Measurements from ENCODE around the gene ACMSD. TPM values are rescaled to one million over a fixed set of nuclear protein-coding genes. Genes with fewer than 3 reads are reported as not detected.

Gene ACMSD
- total and polyA plus RNA-seq, 10 of the 15 experiments (the other 5 are each of a cell fraction or from before 2014, with no cell fraction given) = 0.08 TPM; not detected in 9

DNA sequence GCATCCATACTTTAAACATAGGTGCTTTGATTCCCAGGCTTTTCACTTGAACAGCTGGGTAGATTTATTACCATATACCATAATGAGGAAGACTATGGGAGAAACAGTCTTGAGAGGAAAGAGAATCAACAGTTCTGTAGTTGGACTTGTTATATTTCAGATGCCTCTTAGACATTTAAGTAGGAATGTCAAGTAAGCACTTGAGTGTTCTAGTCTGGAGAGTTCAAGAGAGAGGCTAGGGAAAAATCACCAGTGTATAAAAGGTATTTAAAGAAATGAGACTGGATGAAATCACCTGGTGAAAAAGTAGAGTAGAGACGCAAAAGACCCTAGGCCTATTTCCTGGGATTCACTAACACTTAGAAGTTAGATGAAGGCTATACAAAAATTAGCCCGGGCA, 66.8 kb downstream of the ACMSD start:
- Histone ChIP-seq H3K4me2 (ENCODE audit: control insufficient read depth, insufficient read depth) (no peak overlapping the region), H3K9ac (ENCODE audit: control insufficient read depth, insufficient read depth, low read length) (no peak overlapping the region), H4K20me1 (ENCODE audit: control insufficient read depth, insufficient read depth) (no peaks in the 10 kb centered on the region), H3K4me1 (ENCODE audit: control insufficient read depth, insufficient read depth, low read length) (no peaks in the 10 kb centered on the region), H3K27ac (ENCODE audit: control insufficient read depth, insufficient read depth) (no peak overlapping the region), H3K4me3 (no peak overlapping the region), H3K79me2 (ENCODE audit: control insufficient read depth, insufficient read depth, low read length) (no peaks in the 10 kb centered on the region), H3K27me3 (replicated peaks in 1 of 2; ENCODE audit: control insufficient read depth in 2 of 2, insufficient read depth in 2 of 2, low read length in 1 of 2) (no peaks in the 10 kb centered on the region), H3K36me3 (ENCODE audit: control insufficient read depth in 2 of 2, insufficient read depth in 2 of 2, low read length in 1 of 2) (no peaks in the 10 kb centered on the region), H3K9me3 (replicated peaks; ENCODE audit: control insufficient read depth, insufficient read depth, low read length) (no peaks in the 10 kb centered on the region; the same call in 1 of the 3 replicates), H2AFZ (ENCODE audit: control insufficient read depth, low read depth, low read length) (no peak overlapping the region)
- SMC1A ChIA-PET (ENCODE audit: uncharacterized antibody, unreplicated experiment) = no interaction called here
- CTCF ChIA-PET = interaction anchor here (1.0 kb wide), 1 partner anchor 11 kb away, joined by 3 read pairs; no protein-coding TSS in a partner anchor
- RAD21 ChIA-PET (ENCODE audit: unreplicated experiment) = no interaction called here
- WGBS (ENCODE audit: insufficient coverage, insufficient replicate concordance, low lambda C conversion rate, missing lambda C conversion rate) = 86% methylated on average over 2 of the region's 2 CpGs
- FAIRE-seq (no peak), ATAC-seq (no peak), DNase-seq (ENCODE audit: low read depth, low spot score) (no peak)
- in situ Hi-C loops (cut with MboI) (no loop called here), intact Hi-C loops (cut with micrococcal nuclease; ENCODE audit: unreplicated experiment) (no loop called here)
- POLR2A ChIA-PET = no interaction called here
- no TSS peak for BruUV-seq (replicated peaks)
- no peak for TF ChIP-seq POLR2A (IDR thresholded peaks at IDR 0.05; ENCODE audit: low read depth, low read length)
- TF ChIP-seq BHLHE40 (IDR thresholded peaks at IDR 0.05; ENCODE audit: borderline replicate concordance in 1 of 2, low read depth in 2 of 2, low read length in 1 of 2) = no peak
- no peak for TF ChIP-seq NBN (IDR thresholded peaks at IDR 0.05)
- no peak for TF ChIP-seq ESRRA (IDR thresholded peaks at IDR 0.05; ENCODE audit: low read length)
- TF ChIP-seq, protein P1, sequence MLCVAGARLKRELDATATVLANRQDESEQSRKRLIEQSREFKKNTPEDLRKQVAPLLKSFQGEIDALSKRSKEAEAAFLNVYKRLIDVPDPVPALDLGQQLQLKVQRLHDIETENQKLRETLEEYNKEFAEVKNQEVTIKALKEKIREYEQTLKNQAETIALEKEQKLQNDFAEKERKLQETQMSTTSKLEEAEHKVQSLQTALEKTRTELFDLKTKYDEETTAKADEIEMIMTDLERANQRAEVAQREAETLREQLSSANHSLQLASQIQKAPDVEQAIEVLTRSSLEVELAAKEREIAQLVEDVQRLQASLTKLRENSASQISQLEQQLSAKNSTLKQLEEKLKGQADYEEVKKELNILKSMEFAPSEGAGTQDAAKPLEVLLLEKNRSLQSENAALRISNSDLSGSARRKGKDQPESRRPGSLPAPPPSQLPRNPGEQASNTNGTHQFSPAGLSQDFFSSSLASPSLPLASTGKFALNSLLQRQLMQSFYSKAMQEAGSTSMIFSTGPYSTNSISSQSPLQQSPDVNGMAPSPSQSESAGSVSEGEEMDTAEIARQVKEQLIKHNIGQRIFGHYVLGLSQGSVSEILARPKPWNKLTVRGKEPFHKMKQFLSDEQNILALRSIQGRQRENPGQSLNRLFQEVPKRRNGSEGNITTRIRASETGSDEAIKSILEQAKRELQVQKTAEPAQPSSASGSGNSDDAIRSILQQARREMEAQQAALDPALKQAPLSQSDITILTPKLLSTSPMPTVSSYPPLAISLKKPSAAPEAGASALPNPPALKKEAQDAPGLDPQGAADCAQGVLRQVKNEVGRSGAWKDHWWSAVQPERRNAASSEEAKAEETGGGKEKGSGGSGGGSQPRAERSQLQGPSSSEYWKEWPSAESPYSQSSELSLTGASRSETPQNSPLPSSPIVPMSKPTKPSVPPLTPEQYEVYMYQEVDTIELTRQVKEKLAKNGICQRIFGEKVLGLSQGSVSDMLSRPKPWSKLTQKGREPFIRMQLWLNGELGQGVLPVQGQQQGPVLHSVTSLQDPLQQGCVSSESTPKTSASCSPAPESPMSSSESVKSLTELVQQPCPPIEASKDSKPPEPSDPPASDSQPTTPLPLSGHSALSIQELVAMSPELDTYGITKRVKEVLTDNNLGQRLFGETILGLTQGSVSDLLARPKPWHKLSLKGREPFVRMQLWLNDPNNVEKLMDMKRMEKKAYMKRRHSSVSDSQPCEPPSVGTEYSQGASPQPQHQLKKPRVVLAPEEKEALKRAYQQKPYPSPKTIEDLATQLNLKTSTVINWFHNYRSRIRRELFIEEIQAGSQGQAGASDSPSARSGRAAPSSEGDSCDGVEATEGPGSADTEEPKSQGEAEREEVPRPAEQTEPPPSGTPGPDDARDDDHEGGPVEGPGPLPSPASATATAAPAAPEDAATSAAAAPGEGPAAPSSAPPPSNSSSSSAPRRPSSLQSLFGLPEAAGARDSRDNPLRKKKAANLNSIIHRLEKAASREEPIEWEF (IDR thresholded peaks at IDR 0.05; ENCODE audit: insufficient replicate concordance, low read depth, low read length) = no peak
- TF ChIP-seq CREM (IDR thresholded peaks at IDR 0.05; ENCODE audit: low read depth) = no peak
- TF ChIP-seq SIN3A (IDR thresholded peaks at IDR 0.05; ENCODE audit: low read depth, low read length) = no peak
- TF ChIP-seq HDGF (IDR thresholded peaks at IDR 0.05) = no peak
- TF ChIP-seq POLR2AphosphoS2 (IDR thresholded peaks at IDR 0.05; ENCODE audit: low read depth, low read length) = no peak
- TF ChIP-seq, protein P2, sequence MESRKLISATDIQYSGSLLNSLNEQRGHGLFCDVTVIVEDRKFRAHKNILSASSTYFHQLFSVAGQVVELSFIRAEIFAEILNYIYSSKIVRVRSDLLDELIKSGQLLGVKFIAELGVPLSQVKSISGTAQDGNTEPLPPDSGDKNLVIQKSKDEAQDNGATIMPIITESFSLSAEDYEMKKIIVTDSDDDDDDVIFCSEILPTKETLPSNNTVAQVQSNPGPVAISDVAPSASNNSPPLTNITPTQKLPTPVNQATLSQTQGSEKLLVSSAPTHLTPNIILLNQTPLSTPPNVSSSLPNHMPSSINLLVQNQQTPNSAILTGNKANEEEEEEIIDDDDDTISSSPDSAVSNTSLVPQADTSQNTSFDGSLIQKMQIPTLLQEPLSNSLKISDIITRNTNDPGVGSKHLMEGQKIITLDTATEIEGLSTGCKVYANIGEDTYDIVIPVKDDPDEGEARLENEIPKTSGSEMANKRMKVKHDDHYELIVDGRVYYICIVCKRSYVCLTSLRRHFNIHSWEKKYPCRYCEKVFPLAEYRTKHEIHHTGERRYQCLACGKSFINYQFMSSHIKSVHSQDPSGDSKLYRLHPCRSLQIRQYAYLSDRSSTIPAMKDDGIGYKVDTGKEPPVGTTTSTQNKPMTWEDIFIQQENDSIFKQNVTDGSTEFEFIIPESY (IDR thresholded peaks at IDR 0.05) = no peak
- TF ChIP-seq RAD51 (IDR thresholded peaks at IDR 0.05) = no peak
- TF ChIP-seq GATAD2B (conservative IDR thresholded peaks at IDR 0.05; ENCODE audit: low read depth) = no peak
- TF ChIP-seq EP300 (IDR thresholded peaks at IDR 0.05; ENCODE audit: borderline replicate concordance in 1 of 2, control insufficient read depth in 1 of 2, low read depth in 2 of 2, low read length in 2 of 2) = no peak
- TF ChIP-seq CBX5 (IDR thresholded peaks at IDR 0.05; ENCODE audit: low read depth) = no peak
- TF ChIP-seq BCL11A (IDR thresholded peaks at IDR 0.05; ENCODE audit: low read depth, low read length) = no peak
- TF ChIP-seq, protein P3, sequence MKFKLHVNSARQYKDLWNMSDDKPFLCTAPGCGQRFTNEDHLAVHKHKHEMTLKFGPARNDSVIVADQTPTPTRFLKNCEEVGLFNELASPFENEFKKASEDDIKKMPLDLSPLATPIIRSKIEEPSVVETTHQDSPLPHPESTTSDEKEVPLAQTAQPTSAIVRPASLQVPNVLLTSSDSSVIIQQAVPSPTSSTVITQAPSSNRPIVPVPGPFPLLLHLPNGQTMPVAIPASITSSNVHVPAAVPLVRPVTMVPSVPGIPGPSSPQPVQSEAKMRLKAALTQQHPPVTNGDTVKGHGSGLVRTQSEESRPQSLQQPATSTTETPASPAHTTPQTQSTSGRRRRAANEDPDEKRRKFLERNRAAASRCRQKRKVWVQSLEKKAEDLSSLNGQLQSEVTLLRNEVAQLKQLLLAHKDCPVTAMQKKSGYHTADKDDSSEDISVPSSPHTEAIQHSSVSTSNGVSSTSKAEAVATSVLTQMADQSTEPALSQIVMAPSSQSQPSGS (IDR thresholded peaks at IDR 0.05; ENCODE audit: low read length) = no peak
- TF ChIP-seq CEBPB (IDR thresholded peaks at IDR 0.05; ENCODE audit: borderline replicate concordance in 1 of 2, low read depth in 2 of 2, low read length in 2 of 2) = no peak
- TF ChIP-seq TBL1XR1 (IDR thresholded peaks at IDR 0.05; ENCODE audit: low read depth, low read length) = no peak

Measured in GM12878 (cell line).